GM19351 (cell line): ENCODE data around the gene KCTD16.

ENCODE experiments used
- ATAC-seq: cut with Tn5 transposase; IDR thresholded peaks from one replicate; pipeline ENCODE4 v1.9.1; 2021; ENCODE audit warnings: mild to moderate bottlenecking, moderate library complexity; ENCODE audit not compliant: unreplicated experiment

The KCTD16 gene

GRCh38 chr5:144329681-144330080 is 159.0 kb downstream of the KCTD16 start:
- ATAC-seq = no peak

GRCh38 chr5:144331361-144331760 is 160.7 kb downstream of the KCTD16 start:
- no peak for ATAC-seq

- no peak for ATAC-seq
Observed at GRCh38 chr5:144332265-144332664, 161.6 kb downstream of the KCTD16 start.

GRCh38 chr5:144333336-144333920 is 162.8 kb downstream of the KCTD16 start:
- peak; percentile 55 for ATAC-seq

GRCh38 chr5:144335561-144335960 is 164.9 kb downstream of the KCTD16 start:
- ATAC-seq = peak; percentile 59

GRCh38 chr5:144336191-144336961 is 165.7 kb downstream of the KCTD16 start:
- no peak for ATAC-seq

GRCh38 chr5:144352330-144352729 is 181.7 kb downstream of the KCTD16 start:
- no peak for ATAC-seq

GRCh38 chr5:144352732-144353317 is 182.2 kb downstream of the KCTD16 start:
- ATAC-seq = no peak

- no peak for ATAC-seq
Observed at GRCh38 chr5:144356489-144356888, 185.8 kb downstream of the KCTD16 start.

GRCh38 chr5:144361406-144361805 is 190.7 kb downstream of the KCTD16 start:
- no peak for ATAC-seq

- no peak for ATAC-seq
Observed at GRCh38 chr5:144365885-144366284, 195.2 kb downstream of the KCTD16 start.

GRCh38 chr5:144367991-144368390 is 197.3 kb downstream of the KCTD16 start:
- no peak for ATAC-seq

- ATAC-seq = peak; percentile 19
Observed at GRCh38 chr5:144368556-144368955, 197.9 kb downstream of the KCTD16 start.

- peak; percentile 77 for ATAC-seq
Observed at GRCh38 chr5:144369006-144369405, 198.3 kb downstream of the KCTD16 start.

- no peak for ATAC-seq
Observed at GRCh38 chr5:144370273-144370672, 199.6 kb downstream of the KCTD16 start.

- no peak for ATAC-seq
Observed at GRCh38 chr5:144374637-144375036, 204.0 kb downstream of the KCTD16 start.

- ATAC-seq = no peak
Observed at GRCh38 chr5:144377207-144377606, 206.5 kb downstream of the KCTD16 start.

- ATAC-seq = no peak
Observed at GRCh38 chr5:144378681-144379080, 208.0 kb downstream of the KCTD16 start.

- no peak for ATAC-seq
Observed at GRCh38 chr5:144385597-144385996, 214.9 kb downstream of the KCTD16 start.

- ATAC-seq = no peak
Observed at GRCh38 chr5:144386315-144386714, 215.6 kb downstream of the KCTD16 start.

GRCh38 chr5:144390133-144390532 is 219.5 kb downstream of the KCTD16 start:
- ATAC-seq = no peak

- no peak for ATAC-seq
Observed at GRCh38 chr5:144391044-144391443, 220.4 kb downstream of the KCTD16 start.
